Activated CD8-positive, alpha-beta memory T cell treated with anti-CD3 and anti-CD28 coated beads, Interleukin-2, amount 50 U/mL, for 24 hours (primary cell): ENCODE results near the gene HEXIM2.
"Not testable (repeated sequence)": the region's sequence is repeated elsewhere in the genome, so short reads cannot be mapped to it uniquely, and the experiment has no call there.

Experiments used
- DNase-seq: peaks from one replicate; pipeline ENCODE4 v3.0.0-alpha.2; 2020; ENCODE audit errors: extremely low read depth

The HEXIM2 gene

DNA sequence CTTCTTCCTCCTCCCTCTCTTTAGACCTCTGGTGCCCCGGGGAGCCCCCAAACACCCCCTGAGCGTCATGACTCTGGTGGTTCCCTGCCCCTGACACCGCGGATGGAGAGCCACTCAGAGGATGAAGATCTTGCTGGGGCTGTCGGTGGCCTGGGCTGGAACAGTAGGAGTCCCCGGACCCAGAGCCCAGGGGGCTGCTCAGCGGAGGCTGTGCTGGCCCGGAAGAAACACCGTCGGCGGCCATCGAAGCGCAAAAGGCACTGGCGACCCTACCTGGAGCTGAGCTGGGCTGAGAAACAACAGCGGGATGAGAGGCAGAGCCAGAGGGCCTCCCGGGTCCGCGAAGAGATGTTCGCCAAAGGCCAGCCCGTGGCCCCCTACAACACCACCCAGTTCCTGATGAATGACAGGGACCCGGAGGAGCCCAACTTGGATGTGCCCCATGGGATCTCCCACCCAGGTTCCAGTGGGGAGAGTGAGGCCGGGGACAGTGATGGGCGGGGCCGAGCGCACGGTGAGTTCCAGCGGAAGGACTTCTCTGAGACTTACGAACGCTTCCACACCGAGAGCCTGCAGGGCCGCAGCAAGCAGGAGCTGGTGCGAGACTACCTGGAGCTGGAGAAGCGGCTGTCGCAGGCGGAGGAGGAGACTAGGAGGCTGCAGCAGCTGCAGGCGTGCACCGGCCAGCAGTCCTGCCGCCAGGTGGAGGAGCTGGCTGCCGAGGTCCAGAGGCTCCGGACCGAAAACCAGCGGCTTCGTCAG is 7.5 kb downstream of the HEXIM2 start:
- DNase-seq = no peak

DNA sequence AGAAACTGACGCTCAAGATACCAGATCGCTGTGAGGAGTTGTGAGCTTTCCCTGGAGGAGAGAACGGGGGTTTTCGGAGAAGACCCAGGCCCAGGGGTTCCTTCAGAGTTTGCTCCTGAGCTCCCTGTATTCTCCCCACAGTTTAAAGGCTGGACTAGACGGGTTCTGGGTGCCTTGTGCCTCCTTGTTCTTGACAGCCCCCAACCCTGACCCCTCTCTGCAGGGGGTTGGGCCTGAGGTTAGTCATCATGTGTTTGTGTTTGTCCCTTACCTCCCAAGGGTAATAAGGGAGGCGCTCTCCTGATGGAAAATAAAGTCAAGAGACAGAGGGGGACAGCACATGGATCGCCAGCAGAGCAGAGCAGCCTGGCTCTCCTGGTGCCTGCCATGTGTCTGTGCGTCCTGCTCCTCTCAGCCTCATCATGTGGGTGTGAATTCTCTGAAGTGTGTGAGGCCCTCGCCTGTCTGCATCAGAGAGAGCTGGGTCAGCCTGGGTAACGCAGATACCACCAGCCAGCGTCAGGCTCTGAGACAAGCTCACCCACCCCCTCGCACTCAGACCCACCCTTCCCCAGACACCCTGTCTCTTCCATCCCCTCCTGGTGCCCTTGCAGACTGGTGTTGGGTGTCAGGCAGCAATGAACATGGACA is 8.7 kb downstream of the HEXIM2 start:
- no peak for DNase-seq

DNA sequence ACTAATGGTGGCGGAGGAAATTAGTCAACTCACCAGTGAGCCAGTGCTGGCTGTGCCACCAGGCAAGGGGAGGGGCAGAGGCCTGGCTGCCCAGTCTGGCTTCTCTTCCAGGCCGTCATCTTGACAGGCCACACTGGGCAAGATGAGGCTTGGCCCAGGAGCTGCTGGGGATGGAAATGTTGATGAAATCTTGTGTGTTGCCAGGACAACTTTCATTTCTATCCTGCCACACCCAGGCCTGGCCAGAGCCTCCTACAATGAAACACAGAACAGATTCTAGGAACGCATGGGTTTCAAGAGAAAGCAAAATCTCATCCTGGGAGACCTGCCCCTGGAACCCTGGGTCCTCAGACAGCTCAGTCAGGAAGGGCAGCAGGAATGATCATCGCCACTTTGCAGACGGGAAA is 9.3 kb downstream of the HEXIM2 start:
- no peak for DNase-seq

GRCh38 chr17:45171338-45172231 is 9.9 kb downstream of the HEXIM2 start:
- DNase-seq = no peak

DNA sequence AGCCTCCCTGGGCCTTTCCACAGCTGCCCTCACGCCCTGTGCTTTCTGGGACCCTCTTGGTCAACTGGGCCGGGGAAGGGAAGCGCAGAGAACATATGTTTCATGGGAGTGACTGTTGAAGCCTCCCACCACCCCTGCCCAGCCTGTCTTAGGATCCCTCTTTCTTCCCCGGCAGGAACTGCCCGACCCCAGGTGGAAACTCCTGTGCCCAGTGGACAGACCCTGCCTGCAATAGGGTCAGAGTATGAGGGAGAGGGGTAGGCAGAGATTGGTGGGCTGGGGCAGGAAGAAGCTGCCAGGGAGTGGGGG is 10.5 kb downstream of the HEXIM2 start:
- DNase-seq = no peak

- DNase-seq = no peak
Observed at GRCh38 chr17:45172541-45173286, 11.0 kb downstream of the HEXIM2 start.

- DNase-seq = no peak
Observed at GRCh38 chr17:45175759-45176115, 14.1 kb downstream of the HEXIM2 start.

DNA sequence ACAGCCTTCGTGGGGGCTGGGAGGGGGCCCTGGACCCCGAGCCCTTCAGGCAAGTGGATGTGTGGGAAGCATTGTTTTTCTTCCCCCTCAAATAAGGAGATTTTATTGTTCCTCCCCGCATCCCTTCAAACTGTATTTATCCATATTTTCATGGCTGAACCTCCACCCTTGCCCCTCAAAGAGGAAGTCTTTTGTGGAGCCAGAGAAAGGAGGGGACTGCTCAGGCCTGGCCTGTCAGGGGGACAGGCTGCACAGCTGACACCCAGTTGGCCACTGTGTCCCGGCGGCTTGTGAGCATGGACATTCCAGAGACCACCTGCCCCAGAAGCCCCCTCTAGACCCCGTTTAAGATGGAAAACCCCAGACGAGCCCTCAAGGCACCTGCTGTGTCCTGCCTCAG is 15.9 kb downstream of the HEXIM2 start:
- DNase-seq = no peak

DNA sequence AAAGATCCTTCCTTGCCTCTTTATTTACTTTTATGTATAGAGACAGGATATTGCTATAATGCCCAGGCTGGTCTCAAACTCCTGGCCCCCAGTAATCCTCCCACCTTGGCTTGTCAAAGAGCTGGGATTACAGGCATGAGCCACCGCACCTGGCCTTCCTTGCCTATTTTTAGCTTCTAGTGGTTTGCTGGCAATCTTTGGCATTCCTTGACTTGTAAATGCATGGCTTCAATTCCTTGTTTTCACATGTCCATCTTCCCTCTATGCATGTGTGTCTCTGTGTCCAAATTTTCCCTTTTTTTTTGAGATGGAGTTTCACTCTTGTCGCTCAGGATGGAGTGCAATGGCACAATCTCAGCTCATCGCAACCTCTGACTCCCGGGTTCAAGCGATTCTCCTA is 22.5 kb downstream of the HEXIM2 start:
- DNase-seq = no peak

GRCh38 chr17:45186801-45187354 is 25.2 kb downstream of the HEXIM2 start:
- no peak for DNase-seq

- DNase-seq = no peak
Observed at GRCh38 chr17:45189009-45189408, 27.3 kb downstream of the HEXIM2 start.

DNA sequence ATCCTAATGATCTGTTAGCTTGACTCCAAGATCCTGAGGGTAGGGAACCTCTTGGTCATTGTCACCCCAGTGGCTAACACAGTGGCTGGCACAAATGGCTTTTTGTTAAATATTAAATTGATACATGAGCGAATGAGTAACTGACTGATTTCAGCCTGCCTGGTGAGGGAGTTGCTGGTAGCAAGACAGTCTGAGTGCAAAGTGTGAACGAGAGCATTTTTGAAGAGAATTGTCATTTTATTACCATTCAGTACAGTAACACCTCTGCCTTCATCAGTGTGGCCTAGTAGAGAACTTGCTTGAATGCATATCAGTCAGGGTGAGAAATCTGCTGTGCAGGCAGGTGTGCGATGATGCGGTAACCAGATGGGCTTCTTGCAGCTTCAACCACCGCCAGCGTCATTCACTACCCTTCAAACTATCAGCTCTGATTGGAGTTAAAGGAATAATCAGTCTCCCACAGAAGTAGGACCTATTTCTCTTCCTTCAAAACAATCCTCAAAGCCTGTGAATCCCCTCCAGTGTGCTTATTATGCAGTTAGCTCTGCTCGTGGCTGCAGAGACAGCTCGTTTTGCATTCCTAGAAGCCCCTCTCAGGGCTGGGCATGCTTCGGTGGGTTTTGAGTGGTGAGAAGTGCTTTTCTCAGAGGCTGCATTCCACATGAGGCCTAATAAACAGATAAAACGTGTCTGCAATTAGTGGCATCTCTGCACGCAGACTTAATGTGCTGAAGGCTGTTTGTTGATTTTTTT is 29.0 kb downstream of the HEXIM2 start:
- DNase-seq = no peak

DNA sequence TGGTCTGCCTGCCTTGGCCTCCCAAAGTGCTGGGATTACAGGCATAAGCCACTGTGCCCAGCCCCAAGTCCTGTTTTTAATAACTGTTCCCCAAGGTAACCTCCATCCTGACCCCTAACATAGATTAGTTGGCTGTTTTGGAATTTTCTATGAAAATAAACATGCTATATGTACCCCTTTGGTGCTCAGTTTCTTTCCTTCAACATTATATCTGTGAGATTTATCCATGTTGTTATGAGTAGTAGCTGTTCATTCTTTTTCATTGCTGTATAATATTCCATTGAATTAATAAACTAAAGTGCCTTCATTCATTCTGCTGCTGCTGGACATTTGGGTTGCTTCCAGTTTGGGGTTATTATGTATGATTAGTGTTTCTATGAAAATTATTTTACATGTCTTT is 33.7 kb downstream of the HEXIM2 start:
- no peak for DNase-seq

DNA sequence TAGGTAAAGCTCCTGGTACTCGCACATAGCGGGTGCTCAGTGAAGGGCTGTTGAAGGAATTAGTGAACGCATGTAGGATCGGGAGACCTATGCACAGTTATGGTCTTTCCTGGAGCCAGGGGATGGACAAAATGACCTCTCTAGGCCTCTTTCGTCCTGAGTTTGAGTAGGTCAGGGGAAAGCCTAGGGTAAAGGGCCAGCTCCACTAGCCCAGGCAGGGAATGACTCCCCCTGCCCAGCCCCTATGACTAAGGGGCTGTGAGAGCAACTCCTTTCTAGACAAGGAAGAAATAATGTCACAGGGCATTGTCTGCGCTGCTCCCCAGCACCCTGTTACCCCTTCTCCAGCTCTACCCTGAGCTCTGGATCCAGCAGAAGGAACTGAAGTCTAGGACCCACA is 35.4 kb downstream of the HEXIM2 start:
- no peak for DNase-seq

- DNase-seq = peak; percentile 69
Observed at GRCh38 chr17:45197555-45198334, 36.1 kb downstream of the HEXIM2 start.

- DNase-seq = no peak
Observed at GRCh38 chr17:45200701-45201100, 39.0 kb downstream of the HEXIM2 start.

DNA sequence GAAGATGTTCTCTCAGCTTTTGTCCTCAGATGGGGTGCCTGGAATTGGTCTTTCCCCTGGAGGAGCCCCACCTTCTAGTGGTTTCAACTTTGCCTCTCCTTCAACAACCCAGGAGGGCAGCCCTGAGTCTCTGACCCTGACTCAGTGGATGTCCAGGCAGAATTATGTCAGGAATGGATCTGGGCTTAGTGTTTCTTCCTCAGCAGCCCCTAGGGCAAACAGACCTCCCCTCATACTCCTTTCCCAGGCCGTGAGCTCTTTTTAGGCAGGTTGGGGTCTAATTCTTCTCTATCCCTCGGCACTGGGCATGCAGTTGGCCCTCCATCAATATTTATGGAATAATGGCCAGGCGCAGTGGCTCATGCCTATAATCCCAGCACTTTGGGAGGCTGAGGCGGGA is 39.8 kb downstream of the HEXIM2 start:
- no peak for DNase-seq

DNA sequence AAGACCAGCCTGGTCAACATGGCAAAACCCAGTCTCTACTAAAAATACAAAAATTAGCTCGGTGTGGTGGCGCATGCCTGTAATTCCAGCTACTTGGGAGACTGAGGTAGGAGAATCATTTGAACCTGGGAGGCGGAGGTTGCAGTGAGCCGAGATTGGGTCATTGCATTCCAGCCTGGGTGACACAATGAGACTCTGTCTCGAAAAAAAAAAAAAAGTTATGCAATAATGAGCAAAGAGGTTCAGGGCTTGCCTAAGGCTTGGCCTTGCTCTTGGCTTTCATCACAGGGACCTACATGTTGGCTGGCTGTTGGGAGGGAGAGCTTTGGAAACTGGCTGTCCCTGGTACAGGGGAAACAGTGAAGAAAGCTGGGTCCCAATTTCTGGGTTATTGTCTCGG is 40.2 kb downstream of the HEXIM2 start:
- DNase-seq = not testable (repeated sequence)

- DNase-seq = peak; percentile 80
Observed at GRCh38 chr17:45218895-45219661, 57.4 kb downstream of the HEXIM2 start.
